Panc1 (cell line): Measurements from ENCODE around the gene SHOC2. TPM values are rescaled to one million over a fixed set of nuclear protein-coding genes. Genes with fewer than 3 reads are reported as not detected.

Experiments used
- ATAC-seq: fragments of 200-7000 bp; cut with Tn5 transposase; 2 replicates; pipeline ENCODE4 v1.9.1; 2020; ENCODE audit warnings: mild to moderate bottlenecking, moderate library complexity
- BruUV-seq: library from RNA; stranded (reverse); fragments of 400-500 nt; replicated peaks from 2 replicates; lab custom pipeline; 2021; lab: Mats Ljungman, UMichigan
- CTCF ChIA-PET: fragments of 300-600 bp; sonication (Branson Sonifier 250); formaldehyde crosslinking; loops from one replicate; lab custom pipeline; 2022; ENCODE audit warnings: antibody characterized with exemption; lab: Charles Lee
- POLR2A ChIA-PET: fragments of 300-600 bp; sonication (Branson Sonifier 250); formaldehyde crosslinking; loops from one replicate; lab custom pipeline; 2022; ENCODE audit warnings: antibody characterized with exemption; lab: Charles Lee
- DNase-seq: peaks from one replicate; pipeline ENCODE4 v3.0.0-alpha.2; 2010; ENCODE audit warnings: low read depth, low spot score
- H3K27ac ChIP-seq: 2 replicates; pipeline ENCODE4 v1.5.1; 2011; ENCODE audit warnings: mild to moderate bottlenecking, low read length, inconsistent platforms
- H3K27me3 ChIP-seq: fragments of 200-500 bp; sonication (Bioruptor generic); 2 replicates; pipeline ENCODE4 v1.6.0; 2014; ENCODE audit warnings: low read length, inconsistent platforms; ENCODE audit not compliant: control insufficient read depth, insufficient read depth
- H3K36me3 ChIP-seq: fragments of 200-500 bp; sonication (Bioruptor generic); 2 replicates; pipeline ENCODE4 v1.5.1; 2014; ENCODE audit warnings: inconsistent platforms, mild to moderate bottlenecking, low read length, moderate library complexity; ENCODE audit not compliant: control insufficient read depth, insufficient read depth
- H3K4me1 ChIP-seq: 2 replicates; pipeline ENCODE4 v1.5.1; 2011; ENCODE audit warnings: inconsistent platforms, mild to moderate bottlenecking, low read length, moderate library complexity; ENCODE audit not compliant: control insufficient read depth, insufficient read depth
- H3K4me3 ChIP-seq, 2 experiments: 2 replicates each; pipeline ENCODE4 v1.5.1; 2011 to 2012; ENCODE audit warnings: low read depth in 2 of 2, low read length in 2 of 2, mild to moderate bottlenecking in 2 of 2, inconsistent platforms in 1 of 2, moderate library complexity in 1 of 2
- H3K9me3 ChIP-seq: fragments of 200-500 bp; sonication (Bioruptor generic); 2 replicates; pipeline ENCODE4 v1.5.1; 2014; ENCODE audit warnings: low read depth, mild to moderate bottlenecking, inconsistent platforms, low read length, moderate library complexity; ENCODE audit not compliant: control insufficient read depth, insufficient read depth
- CTCF ChIP-seq: fragments of 450-650 bp; IDR thresholded peaks from 2 replicates; pipeline ENCODE4 v1.5.1; 2017; ENCODE audit warnings: mild to moderate bottlenecking
- POLR2AphosphoS5 ChIP-seq: IDR thresholded peaks from 2 replicates; pipeline ENCODE4 v1.6.1; 2012; ENCODE audit warnings: mild to moderate bottlenecking, low read depth, low read length, moderate library complexity
- REST ChIP-seq, 2 experiments: IDR thresholded peaks; 2 replicates each; pipeline ENCODE4 v1.6.1; 2011 to 2012; ENCODE audit warnings: low read depth in 2 of 2, control low read depth in 1 of 2, low read length in 1 of 2, mild to moderate bottlenecking in 1 of 2, moderate library complexity in 1 of 2; ENCODE audit not compliant: insufficient read depth in 1 of 2
- SIN3A ChIP-seq: IDR thresholded peaks from 2 replicates; pipeline ENCODE4 v1.6.1; 2012; ENCODE audit warnings: low read depth, mild to moderate bottlenecking, low read length, moderate library complexity, borderline replicate concordance; ENCODE audit not compliant: insufficient read depth
- TCF7L2 ChIP-seq: IDR thresholded peaks from 2 replicates; pipeline ENCODE4 v1.6.1; 2011; ENCODE audit warnings: mild to moderate bottlenecking, low read depth, low read length, inconsistent platforms
- in situ Hi-C: cut with HindIII; loops from 2 replicates; pipeline ENCODE4 v1.10.0; 2016; ENCODE audit warnings: low sequenced_read_pairs, low pct_unique_long_range_greater_than_20kb
- intact Hi-C: fragments of 100-400 bp; cut with micrococcal nuclease; formaldehyde crosslinking; loops from one replicate; pipeline ENCODE4 v1.10.0; 2022; ENCODE audit not compliant: unreplicated experiment
- total RNA-seq: library from RNA; stranded (reverse); gene quantifications from one replicate; pipeline ENCODE4 v1.2.1, GENCODE V29; 2021; ENCODE audit not compliant: unreplicated experiment

SHOC2 gene
- total RNA-seq, 1 experiment from 2014 or later, result 56.6 TPM

DNA sequence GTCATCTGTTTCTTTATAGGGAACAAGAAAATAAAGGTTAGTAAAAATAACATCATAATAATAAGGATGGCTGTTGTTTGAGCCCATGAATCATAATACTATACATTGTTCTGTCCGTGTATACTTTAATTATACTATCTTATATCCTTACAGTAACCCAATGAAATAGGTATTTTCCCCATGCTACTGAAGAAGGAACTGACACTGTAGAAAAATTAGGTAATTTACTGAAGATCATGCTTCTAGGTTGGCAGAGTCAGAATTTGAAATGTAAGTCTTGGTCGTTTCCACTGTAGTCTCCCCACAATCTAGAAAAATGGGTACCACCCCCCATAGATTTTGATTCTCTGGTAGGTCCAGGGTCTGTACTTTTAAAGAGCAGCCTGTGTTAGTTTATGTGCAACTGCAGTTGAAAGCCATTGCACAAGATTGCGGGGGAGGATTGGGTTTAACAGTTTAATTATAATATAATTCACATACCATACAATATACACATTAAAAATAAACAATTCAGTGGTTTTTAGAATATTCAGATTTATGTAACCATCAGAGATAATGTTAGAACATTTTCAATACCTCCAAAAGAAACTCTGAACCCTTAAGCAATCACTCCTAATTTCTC is 47.7 kb downstream of the SHOC2 start:
- intact Hi-C loops, result no loop called here
- no peak for TF ChIP-seq POLR2AphosphoS5
- TF ChIP-seq REST (IDR thresholded peaks at IDR 0.05; ENCODE audit: insufficient read depth in 1 of 2, low read depth in 2 of 2, low read length in 1 of 2), result no peak
- no peak for TF ChIP-seq TCF7L2
- TF ChIP-seq CTCF, result no peak
- TF ChIP-seq SIN3A, result no peak
- DNase-seq (no peak), ATAC-seq (no peak)
- no TSS peak for BruUV-seq
- ChIA-PET POLR2A (no interaction called here), CTCF (no interaction called here)
- Histone ChIP-seq H3K36me3 (no peaks in the 10 kb centered on the region; the same call in 1 of the 2 replicates), H3K4me1 (peaks cover 3% of the 10 kb centered on the region; the same call in 1 of the 2 replicates), H3K27me3 (no peaks in the 10 kb centered on the region), H3K4me3 (no peak overlapping the region), H3K9me3 (no peaks in the 10 kb centered on the region), H3K27ac (no peak overlapping the region)
- in situ Hi-C loops, result no loop called here

GRCh38 chr10:110967645-110968044 is 48.2 kb downstream of the SHOC2 start:
- DNase-seq (no peak), ATAC-seq (no peak)
- intact Hi-C loops, result no loop called here
- no peak overlapping the region for H3K27ac ChIP-seq
- CTCF ChIA-PET, result no interaction called here
- TF ChIP-seq TCF7L2, result no peak
- TF ChIP-seq REST (IDR thresholded peaks at IDR 0.05; ENCODE audit: insufficient read depth in 1 of 2, low read depth in 2 of 2, low read length in 1 of 2), result no peak
- no peak for TF ChIP-seq POLR2AphosphoS5
- no peak for TF ChIP-seq SIN3A
- H3K4me1 ChIP-seq, result peaks cover 3% of the 10 kb centered on the region; the same call in 1 of the 2 replicates
- no peaks in the 10 kb centered on the region for H3K9me3 ChIP-seq
- H3K36me3 ChIP-seq, result no peaks in the 10 kb centered on the region; the same call in 1 of the 2 replicates
- in situ Hi-C loops, result no loop called here
- no peak overlapping the region for H3K4me3 ChIP-seq
- no peaks in the 10 kb centered on the region for H3K27me3 ChIP-seq
- POLR2A ChIA-PET, result no interaction called here
- BruUV-seq, result no TSS peak
